HG03342 (cell line): ENCODE measurements around the gene OCRL.

Experiments
- ATAC-seq: cut with Tn5 transposase; IDR thresholded peaks from one replicate; pipeline ENCODE4 v1.9.1; 2021; ENCODE audit warnings: mild to moderate bottlenecking, moderate library complexity; ENCODE audit not compliant: unreplicated experiment

The OCRL gene

DNA sequence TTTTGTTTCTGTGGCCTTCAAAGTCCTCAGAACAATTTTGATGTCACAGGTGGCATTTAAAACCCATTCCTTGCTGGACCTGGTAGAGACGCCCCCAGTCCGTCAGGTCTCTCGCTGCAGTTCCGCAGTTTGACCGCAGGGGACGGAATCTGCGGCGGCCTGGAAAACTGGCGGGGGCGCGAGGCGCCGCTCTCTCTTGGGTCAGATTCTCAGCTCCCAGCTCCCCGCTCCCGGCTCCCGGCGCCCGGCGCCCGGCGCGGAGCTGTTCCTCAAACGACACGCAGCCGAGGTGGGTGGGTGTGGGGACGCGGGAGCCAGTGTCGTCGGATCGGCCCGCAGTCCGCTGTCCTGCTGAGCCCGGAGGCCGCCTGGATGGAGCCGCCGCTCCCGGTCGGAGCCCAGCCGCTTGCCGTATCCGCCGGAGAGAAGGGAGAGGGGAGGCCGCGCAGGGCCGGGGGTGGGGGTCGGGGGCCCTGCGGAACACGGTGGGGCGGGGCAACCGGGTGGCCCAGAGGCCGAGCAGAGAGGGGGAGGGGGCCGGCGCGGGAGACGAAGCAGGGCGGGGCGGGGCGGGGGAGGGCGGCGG is at the start of gene OCRL:
TSS of gene OCRL (plus strand) at position 192 of the 586 bp plus-strand sequence. CDS start at position 373, 181 bp downstream.
- ATAC-seq = peak; percentile 98

DNA sequence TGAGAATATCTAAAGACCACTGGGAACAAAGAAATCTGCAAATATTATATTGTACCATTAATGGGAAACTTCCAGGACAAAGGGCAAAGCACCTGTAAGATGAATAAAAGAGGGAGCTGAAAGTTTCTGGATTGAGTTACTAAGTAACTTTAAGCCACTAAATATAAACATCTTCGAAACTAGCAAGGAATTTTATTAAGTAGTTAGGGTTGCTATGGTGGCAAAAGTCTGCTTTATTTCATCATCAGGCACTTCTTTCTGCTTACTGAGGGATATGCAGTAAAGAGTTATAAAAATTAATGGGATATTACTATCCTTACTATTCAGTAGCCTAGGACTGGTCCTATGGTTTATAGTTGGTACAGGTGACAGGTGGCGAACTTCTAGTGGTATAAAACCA is 49.7 kb upstream of the OCRL start:
- ATAC-seq = no peak

DNA sequence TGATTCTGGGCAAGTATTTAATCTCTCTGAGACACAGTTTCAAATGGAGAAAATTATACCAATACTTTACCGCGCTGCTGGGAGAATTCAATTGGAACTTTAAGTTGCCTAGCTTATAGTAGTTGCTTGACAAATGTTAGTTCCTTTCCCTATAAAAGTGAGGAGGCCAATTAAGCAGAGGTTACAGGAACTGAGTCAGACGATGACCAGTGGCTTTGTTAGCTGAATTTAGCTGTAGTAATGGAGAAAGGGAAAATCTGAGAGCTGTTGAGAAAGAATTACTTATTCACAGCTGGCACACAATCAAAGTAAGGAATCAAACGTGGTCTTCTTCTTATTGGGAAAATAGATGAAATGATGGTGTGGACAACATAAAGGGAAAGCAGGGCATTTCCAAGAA is 46.4 kb upstream of the OCRL start:
- no peak for ATAC-seq

DNA sequence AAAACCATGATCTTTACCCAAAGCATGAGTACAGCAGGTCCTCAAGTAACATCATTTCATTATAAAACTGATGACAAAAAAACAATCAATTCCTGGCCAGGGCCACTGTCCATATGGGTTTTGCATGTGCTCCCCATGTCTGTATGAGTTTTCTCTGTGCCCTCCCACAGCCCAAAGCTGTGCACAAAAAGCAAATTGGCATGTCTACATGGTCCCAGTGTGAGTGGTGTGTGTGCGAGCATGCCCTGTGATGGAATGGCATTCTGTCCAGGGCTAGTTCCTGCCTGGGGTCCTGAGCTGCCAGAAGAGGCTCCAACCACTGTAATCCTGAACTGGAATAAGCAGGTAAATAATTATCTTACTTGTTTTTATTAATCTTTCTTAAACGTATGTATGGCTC is 45.2 kb upstream of the OCRL start:
- ATAC-seq = no peak

DNA sequence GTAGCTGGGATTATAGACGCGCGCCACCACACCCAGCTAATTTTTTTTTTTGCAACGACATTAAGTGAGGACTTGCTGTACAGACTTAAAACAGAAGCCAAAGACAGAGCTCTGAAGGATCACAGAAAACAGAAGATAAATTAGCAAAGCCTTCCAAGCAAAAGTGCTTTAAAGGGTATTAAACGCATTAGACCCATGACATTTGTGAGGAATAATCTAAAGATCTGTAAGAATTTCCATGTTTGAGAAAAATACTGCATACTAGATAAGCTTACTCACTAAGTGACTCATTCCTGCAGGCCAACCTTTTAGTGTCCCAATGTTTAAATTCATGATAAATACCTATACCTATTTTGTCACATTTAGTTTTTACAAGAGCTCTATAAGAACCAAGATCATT is 44.2 kb upstream of the OCRL start:
- no peak for ATAC-seq

DNA sequence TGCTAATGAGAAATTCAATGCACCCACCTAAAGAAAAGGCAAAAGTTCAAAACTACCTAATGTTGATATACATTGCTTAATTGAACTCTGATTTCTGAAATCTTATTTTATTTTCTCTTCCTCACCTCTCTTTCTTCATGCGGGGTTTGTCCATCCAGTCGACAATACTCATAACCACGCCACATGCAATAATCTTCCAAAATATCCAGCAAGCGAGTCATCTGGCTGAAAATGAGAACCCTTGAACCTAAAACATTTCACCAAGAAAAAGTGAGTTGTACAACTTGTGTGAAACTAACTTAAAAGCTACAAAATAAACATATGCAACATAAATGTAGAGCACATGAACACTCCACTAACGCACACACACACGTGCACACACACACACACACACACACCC is 43.4 kb upstream of the OCRL start:
- ATAC-seq = no peak

DNA sequence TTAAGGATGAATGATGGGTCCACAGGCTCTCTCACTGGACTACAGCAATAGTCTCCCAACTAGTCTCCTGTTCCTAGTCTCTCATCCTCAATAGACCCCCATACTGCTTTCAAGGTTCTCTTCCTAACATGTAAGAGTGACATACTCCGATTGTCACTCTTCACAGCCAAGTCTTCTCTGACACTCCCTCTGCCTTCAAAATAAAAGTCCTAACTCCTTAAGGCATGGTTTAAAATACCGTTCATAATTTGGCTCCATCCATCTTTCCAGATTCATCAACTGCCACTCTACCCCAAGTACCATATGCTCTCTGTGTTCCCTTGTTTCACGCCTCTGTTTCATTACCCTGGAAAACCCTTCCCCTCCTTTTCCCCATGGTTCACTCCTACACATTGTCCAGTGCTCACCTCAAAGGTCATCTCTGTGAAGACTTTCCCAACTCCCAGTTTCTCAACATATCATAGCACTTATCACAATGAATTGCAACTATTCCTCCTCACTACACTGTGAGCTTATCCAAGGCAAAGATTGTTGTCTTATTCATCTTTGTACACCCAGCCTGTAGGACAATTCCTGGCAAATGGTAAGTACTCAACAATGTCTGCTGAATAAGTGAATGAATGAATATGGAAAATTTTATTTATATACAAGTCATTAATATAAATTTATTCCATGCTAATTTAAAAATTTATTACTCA is 42.8 kb upstream of the OCRL start:
- no peak for ATAC-seq

DNA sequence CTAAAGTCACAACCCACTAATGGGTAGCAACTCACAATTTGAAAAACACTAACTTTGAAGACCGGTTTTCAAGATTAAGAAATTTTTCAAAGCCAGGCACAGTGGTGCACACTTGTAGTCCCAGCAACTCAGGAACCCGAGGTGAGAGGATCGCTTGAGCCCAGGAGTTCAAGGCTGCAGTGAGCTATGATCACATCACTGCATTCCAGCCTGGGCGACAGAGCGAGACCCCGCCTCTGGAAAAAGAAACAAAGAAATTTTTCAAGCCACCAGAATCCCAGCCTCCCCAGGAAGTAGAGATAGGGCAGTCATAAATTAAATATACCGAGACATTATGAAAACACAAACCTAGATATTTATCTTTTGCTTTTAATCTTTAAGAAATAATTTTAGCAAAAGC is 29.7 kb upstream of the OCRL start:
- no peak for ATAC-seq

DNA sequence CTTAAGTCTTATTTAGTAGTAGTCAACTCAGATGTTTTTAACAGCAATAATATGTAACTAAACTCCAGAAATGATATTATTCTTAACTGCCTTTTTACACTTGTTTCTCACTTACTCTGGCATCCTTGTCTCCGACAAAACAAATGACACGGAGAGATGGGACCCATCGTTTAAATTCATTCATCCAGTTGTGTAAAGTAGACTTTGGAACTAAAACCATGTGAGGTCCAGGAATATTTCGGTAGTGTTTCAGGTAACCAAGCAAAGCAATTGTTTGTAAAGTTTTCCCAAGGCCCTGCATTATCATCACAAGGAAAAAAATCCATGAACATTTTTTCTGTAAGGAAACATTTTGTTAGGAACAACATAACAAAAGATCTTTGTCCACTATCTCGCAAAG is 28.4 kb upstream of the OCRL start:
- ATAC-seq = no peak

DNA sequence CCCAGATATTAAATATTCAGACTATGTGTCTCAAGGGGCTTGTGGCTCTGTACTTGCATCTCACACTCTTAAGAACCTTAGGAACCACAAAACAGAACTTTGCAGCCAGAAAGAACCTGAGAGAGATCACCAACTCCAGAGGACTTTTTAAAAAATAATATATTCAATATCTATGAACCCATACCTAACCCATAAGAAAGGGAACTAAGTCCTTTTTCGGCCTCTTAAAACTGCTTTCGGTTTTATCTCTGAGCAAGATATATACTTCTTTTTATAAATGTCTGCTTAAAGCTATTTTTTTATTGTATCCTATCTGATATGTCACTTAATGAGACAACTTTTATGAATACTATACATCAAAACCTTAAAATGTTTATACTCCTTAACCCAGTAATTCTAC is 27.6 kb upstream of the OCRL start:
- no peak for ATAC-seq

DNA sequence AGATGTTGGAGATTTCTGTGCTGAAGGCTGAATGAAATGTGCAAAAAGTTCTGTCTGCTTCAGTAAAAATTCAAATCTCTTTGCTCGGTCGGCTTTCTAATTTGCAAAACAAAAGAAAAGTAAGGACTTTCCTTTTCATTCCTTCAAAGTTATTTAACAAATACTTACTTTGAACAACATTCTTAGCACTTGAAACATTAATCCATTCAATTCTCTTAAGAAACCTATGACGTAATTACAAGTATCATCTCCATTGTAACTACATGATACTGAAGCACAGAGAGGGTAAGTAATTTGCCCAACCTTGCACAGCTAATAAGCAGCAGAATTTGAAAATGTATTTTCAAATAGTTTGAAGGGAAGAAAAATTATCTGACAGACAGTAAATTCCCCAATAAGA is 23.7 kb upstream of the OCRL start:
- no peak for ATAC-seq

DNA sequence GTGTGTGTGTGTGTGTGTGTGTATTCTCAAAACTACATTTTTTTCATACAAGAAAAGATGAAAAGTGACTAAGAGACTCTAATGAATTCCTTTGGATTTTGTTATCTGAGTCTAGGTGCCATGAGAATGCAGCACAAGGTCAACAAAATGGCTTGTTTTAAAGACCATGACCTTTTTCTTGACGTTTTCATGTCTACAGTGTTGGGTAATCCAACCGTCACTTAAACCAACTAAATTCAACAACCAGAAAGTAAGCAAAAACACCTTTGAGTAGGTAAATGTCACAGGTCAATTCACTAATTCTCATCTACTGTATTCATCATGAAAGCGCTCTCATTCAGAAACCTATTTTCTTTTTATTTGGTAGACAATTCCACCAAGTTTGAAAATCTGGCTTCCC is 19.9 kb upstream of the OCRL start:
- no peak for ATAC-seq

DNA sequence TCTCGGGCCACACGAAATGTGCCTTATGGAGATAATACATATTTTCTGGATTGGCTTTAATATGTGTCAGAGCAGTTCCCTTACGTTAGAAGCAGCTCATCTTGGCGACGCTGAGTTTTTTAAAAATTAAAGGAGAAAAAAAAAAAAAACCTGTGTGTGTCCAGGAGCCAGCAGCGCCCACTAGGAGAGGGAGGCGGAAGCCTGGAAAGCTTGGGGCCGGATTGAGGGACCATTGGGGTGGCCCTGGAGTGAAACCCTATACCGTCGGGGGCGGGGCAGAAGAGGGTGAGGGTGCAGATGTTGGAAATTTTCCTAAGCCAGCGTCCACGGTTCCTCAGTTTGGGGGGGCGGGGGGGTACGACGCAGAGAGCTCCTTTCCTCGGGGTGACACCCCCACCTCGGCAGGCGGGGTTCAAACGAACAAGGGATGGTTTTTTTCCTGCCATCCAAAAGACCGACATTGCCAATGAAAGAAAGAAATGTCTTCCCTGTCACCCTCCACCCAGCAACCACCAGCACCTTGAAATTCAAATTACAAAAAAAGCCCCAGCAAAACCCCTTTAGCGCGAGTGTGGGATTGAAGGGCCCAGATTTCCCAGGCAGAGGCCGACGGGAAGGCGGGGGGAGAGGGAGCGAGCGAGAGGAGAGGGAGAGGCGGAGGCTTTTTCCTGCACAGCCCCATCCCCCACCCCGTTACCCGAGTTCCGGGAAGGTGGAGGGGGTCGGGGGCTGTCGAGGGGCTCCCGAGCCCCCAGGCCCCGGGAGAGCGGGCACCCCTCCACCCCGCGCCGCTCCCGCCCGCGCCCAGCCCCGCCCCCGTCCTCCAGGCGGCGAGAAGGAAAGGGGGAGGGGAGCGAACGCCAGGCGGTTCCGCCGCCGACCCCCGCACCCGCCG is 17.6 kb upstream of the OCRL start:
- no peak for ATAC-seq

DNA sequence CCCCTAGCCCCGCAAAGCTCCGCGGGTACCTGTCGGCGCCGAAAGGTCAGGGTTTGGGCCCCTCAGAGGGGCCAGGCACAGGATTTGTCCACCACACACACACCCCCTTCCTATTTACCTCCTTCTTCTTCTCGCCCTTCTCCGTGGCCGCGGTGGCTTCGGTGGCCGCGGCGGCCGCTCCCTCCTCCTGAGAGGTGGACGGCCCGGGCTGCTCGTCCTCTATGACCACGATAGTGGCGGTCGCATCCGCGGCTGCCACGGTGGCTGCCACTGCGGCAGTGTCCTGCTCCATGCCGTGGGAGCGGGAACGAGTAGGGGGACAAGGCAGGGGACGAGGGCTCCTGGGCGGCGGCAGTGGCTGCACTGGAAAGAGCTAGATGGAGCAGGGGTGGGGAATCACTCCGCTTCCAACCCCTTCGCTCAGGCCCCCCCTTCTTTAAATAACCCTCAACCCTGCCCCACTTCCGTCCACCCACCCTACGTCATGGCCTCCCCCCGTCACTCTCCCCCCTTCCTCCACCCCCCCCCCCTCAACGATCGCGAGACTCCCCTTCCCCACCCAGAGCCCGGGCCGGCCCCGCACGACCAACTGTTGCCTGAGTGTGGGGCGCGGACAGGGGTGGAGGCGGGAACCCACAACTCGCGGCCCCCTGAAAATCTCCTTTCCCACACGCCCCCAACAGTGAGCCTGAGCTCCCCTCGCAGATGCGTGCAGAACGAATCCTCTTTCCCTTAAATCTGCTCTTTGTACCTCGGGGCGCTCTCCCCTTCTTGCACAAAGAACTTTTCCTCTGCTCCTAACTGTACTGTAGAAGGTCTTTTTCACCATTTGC is 16.8 kb upstream of the OCRL start, which contains the start of gene SMARCA1:
TSS of gene SMARCA1 (minus strand) at position 412 of the 833 bp plus-strand sequence. CDS start at position 292, 120 bp downstream.
- ATAC-seq = no peak

DNA sequence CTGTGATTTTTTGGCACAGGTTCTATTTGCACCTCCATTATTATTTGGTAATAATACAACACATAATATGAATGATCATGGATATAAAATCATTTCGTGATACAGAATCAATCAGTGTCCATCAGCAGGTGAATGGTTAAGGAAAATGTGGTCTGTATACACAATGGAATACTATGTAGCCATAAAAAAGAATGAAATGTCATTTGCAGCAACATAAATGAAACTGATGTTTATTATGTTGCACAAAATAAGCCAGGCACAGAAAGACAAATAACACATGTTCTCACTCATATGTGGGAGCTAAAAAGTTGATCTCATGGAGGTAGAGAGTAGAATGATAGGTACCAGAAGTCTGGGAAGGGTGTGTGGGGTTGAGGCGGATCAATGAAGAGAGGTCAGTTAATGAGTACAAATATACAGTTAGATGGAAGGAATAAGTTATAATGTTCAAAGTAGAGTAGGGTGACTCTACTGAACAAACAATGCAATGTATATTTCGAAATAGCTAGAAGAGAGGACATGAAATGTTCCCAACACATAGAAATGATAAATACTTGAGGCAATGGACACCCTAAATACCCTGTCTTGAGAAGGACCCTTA is 15.7 kb upstream of the OCRL start:
- no peak for ATAC-seq

DNA sequence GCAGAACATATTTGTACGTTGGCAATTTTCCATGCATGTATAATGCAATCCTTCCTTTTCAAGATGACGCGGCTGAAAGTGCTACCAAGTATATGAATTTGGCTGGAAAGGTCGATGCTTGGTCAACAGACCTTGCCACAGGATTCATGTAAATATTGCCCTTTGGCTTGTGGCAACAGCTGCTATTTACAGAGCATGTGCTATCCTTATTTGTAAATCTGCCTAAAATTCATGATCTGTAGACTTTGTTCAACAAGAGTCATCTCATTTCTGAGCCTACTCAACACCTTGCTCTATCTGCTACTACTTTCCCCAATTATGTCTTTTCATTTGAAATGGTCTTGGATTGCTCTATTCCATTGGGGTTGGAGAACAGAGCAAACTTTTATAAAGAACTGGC is 14.9 kb upstream of the OCRL start:
- no peak for ATAC-seq

DNA sequence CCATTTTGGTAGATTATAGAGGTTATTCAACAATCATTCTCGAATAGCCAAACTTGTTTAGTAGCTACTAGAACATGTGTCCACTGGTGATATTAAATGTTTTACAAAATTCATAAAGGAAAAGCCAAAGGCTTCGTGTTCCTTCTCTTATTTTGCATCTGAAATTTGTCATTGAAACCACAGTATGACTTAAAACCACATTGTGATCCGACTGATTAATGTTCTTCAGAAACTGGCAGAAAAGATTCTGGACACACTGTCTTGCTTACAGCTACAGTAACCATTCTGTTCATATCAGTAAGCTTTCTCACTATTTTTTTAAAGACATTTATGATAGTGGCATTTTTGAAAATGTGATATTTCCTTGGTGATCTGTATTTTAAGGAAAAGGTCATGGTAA is 14.2 kb upstream of the OCRL start:
- no peak for ATAC-seq

DNA sequence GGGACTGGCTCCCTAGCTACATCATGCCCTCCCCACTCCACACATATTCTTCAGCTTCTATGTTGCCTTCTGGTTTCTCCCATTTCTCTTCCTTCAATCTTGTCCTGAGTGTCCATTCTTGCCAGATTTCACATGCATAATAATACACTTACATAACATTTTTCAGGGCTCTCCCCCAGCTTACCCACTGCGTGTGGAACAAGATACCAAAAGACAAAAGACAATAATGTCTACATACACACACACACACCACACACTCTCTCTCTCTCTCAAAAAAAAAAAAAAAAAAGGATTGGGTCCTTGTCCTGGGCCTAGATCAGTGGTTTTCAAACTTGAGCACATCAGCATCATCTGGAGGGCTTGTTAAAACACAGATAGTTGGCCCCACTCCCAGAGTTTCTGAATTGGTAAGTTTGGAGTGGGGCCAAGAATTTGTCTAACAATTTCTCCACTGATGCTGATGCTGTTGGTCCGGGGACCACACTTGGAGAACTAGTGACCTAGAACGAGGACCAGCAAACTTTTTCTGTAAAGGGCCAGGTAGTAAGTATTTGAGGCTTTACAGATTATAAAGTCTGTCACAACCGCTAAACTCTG is 10.3 kb upstream of the OCRL start:
- ATAC-seq = no peak

DNA sequence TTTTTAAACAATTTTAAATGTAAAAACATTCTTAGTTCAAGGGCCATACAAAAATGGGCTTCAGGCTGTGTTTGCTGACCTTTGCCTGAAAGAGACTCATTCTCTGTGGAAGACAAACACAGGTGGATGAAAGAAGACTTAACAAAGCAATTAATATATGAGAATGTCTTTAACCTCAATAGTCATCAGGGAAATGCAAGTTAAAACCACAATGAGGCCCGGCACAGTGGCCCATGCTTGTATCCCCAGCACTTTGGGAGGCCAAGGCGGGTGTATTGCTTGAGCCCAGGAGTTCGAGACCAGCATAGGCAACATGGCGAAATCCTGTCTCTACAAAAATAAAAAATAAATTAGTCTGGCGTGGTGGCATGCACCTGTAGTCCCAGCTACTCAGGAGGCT is 9.6 kb upstream of the OCRL start:
- no peak for ATAC-seq

DNA sequence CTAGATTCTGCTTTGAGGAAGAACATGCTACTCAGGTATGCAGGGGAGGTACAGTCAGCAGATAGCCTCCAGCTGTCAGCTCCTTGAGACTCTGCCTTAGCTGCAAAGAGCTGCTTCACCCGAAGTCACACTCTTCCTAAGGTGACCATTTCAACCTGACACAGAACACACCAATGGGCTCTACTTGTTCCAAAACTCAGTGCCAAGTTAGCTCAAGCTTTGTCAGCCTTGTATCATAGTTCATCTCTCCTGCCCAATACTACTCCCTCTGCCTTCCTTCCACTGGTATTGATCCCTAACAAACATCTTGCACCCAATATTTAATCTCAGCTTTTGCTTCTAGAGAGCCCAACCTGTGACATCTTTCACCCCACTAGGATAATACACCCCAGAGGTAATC is 8.9 kb upstream of the OCRL start:
- ATAC-seq = no peak
